PC-9 (cell line): Measurements from ENCODE around the gene NINL.

Experiments used
- CTCF ChIP-seq: fragments of 200-600 bp; sonication (generic); conservative IDR thresholded peaks from 2 replicates; pipeline ENCODE4 v1.6.1; 2017; ENCODE audit warnings: mixed run types, antibody characterized with exemption, mild to moderate bottlenecking, moderate library complexity
- EZH2 ChIP-seq: fragments of 200-600 bp; sonication (generic); IDR thresholded peaks from 2 replicates; pipeline ENCODE4 v1.8.0; 2017; ENCODE audit warnings: antibody characterized with exemption, low read depth

- no peak for TF ChIP-seq CTCF
- no peak for TF ChIP-seq EZH2
Measured at GRCh38 chr20:25407311-25408169, 177.8 kb downstream of the NINL start, which contains the start of gene GINS1.
